Heart right ventricle (tissue), 16 donors: ENCODE results near the gene MALRD1. TPM values are rescaled to one million over a fixed set of nuclear protein-coding genes. Genes with fewer than 3 reads are reported as not detected.

Source experiments
- ATAC-seq, 8 donors: fragments of 200-7000 bp; cut with Tn5 transposase; one replicate each; pipeline ENCODE4 v1.9.1; 2020; ENCODE audit warnings: mild to moderate bottlenecking in 8 of 8, moderate library complexity in 8 of 8, moderate number of reproducible peaks in 1 of 8
- DNase-seq, 2 donors: peaks; one replicate each; pipeline ENCODE4 v3.0.0-alpha.2; 2020
- H3K27ac ChIP-seq, 10 donors: fragments of 200-600 bp; sonication (generic) in 2 of 10; one replicate each; pipeline versions ENCODE4 v1.5.0 to v1.8.0; 2020 to 2022; ENCODE audit warnings: mild to moderate bottlenecking in 3 of 10
- H3K27me3 ChIP-seq, 7 donors: fragments of 200-600 bp; one replicate each; pipeline ENCODE4 v1.8.0; 2021 to 2022; ENCODE audit warnings: mild to moderate bottlenecking in 2 of 7
- H3K36me3 ChIP-seq, 9 donors: fragments of 200-600 bp; sonication (generic) in 1 of 9; one replicate each; pipeline versions ENCODE4 v1.5.0 to v1.8.0; 2020 to 2022; ENCODE audit warnings: mild to moderate bottlenecking in 2 of 9
- H3K4me1 ChIP-seq, 9 donors: fragments of 200-600 bp; sonication (generic) in 1 of 9; one replicate each; pipeline versions ENCODE4 v1.5.0 to v1.8.0; 2020 to 2022; ENCODE audit warnings: mild to moderate bottlenecking in 4 of 9
- H3K4me3 ChIP-seq, 10 donors: fragments of 200-600 bp; sonication (generic) in 2 of 10; one replicate each; pipeline versions ENCODE4 v1.5.0 to v1.8.0; 2020 to 2022; ENCODE audit warnings: mild to moderate bottlenecking in 7 of 10, moderate library complexity in 2 of 10
- H3K9me3 ChIP-seq, 11 donors: fragments of 200-600 bp in 10 of 11; sonication (generic) in 2 of 11; one replicate each; pipeline versions ENCODE4 v1.5.0 to v1.8.0; 2013 to 2022; ENCODE audit warnings: mild to moderate bottlenecking in 2 of 11, control low read depth in 1 of 11, moderate library complexity in 1 of 11
- CTCF ChIP-seq, 9 donors: fragments of 200-600 bp; sonication (generic) in 2 of 9; IDR thresholded peaks; one replicate each; pipeline versions ENCODE4 v1.5.0 to v1.8.0; 2021 to 2022; ENCODE audit warnings: antibody characterized with exemption in 9 of 9, mild to moderate bottlenecking in 5 of 9, moderate library complexity in 1 of 9
- WGBS, 2 donors: extraction: QIAGEN DNeasy Blood & Tissue Kit; methylation state at CpG; one replicate each; pipeline ENCODE4 v1.1.7; 2013; ENCODE audit warnings: inconsistent platforms in 1 of 2; 5-methylcytosine and 5-hydroxymethylcytosine counted together
- intact Hi-C, 10 donors: fragments of 100-400 bp; cut with DNase I; formaldehyde crosslinking; loops; one replicate each; pipeline versions ENCODE4 v1.11.1 to v1.14.2; 2022
- polyA plus RNA-seq, 2 donors: library from polyadenylated mRNA; stranded (reverse); fragments of 200-250 nt; gene quantifications; one replicate each; pipeline ENCODE4 v1.2.3, GENCODE V29; 2013
- total RNA-seq, 10 donors: library from RNA; stranded (reverse); fragmentation: NEBNext Ultra II Directional in 3 of 10; extraction: Animal tissue kit (Norgen Biotek cat#: 25700) in 3 of 10; gene quantifications; one replicate each; pipeline versions ENCODE4 v1.2.1 to v1.2.4, GENCODE V29; 2021 to 2023
- donor health status: Arrhythmogenic right ventricular cardiomyopathy.
- donor health status: ischemic (EF 13 %, LVEDD 7.1; RV severe dilation, severe dysfunction).
- donor health status: healthy with polysubstance abuse.
- donor health status: DM: no; HTN: yes; CAD: no.
- donor health status: DM: no; HTN: no; CAD: no.
- donor health status: ischemic (EF 25% LVEDD 6.9; RV normal size, moderate dysfunction).
- donor health status: ischemic (EF 25% LVEDD 5.7; RV mildly dilated, moderate dysfunction).
- donor health status: healthy.
- donor health status: DM: yes; HTN: yes; CAD: no.
- donor health status: Ischemic cardiomyopathy.
- donor health status: ischemic (EF 35%, LVEDD 5.7; RV mildly dilated, moderate dysfunction).
- donor health status: nonischemic (EF 11% LVEDD 7.7; RV severe dilation, severe dysfunction).
- donor health status: DM: yes; HTN: yes; CAD: no.
- donor health status: PGD.
- donor health status: ischemic (EF 29% LVEDD 5.4; RV normal size, mild dysfunction).
- donor health status: nonischemic (EF 23%, LVEDD 6.1; RV moderate dilation, normal function).

MALRD1 gene
- total and polyA plus RNA-seq, 12 donors, result 0.10 to 2.2 (median 0.47) TPM

- Histone ChIP-seq H3K36me3 (no peaks in the 10 kb centered on the region), H3K4me1 (peaks cover 0 to 10% (median 0%) of the 10 kb centered on the region in 9 donors), H3K9me3 (peaks cover 0 to 13% (median 0%) of the 10 kb centered on the region in 11 donors), H3K4me3 (no peak overlapping the region), H3K27me3 (no peaks in the 10 kb centered on the region), H3K27ac (no peak overlapping the region)
- no peak for DNase-seq
- TF ChIP-seq CTCF (IDR thresholded peaks at IDR 0.05), result no peak
- ATAC-seq, result no peak
- intact Hi-C loops, result no loop called here
Observed at GRCh38 chr10:19749185-19749729, 700.7 kb downstream of the MALRD1 start.

- peaks cover 0 to 13% (median 0%) of the 10 kb centered on the region in 11 donors for H3K9me3 ChIP-seq
- intact Hi-C loops, result no loop called here
- H3K27ac ChIP-seq, result no peak overlapping the region
- no peak for TF ChIP-seq CTCF (IDR thresholded peaks at IDR 0.05)
- ATAC-seq (no peak), DNase-seq (no peak)
- no peaks in the 10 kb centered on the region for H3K36me3 ChIP-seq
- peaks cover 0 to 10% (median 0%) of the 10 kb centered on the region in 9 donors for H3K4me1 ChIP-seq
- no peak overlapping the region for H3K4me3 ChIP-seq
- no peaks in the 10 kb centered on the region for H3K27me3 ChIP-seq
- 82 to 85% methylated on average over 1 of the region's 1 CpG for WGBS, 2 donors
Observed at GRCh38 chr10:19750972-19751371, 702.4 kb downstream of the MALRD1 start.

- Histone ChIP-seq H3K4me3 (no peak overlapping the region), H3K4me1 (no peaks in the 10 kb centered on the region), H3K9me3 (no peaks in the 10 kb centered on the region), H3K36me3 (no peaks in the 10 kb centered on the region), H3K27ac (no peak overlapping the region), H3K27me3 (no peaks in the 10 kb centered on the region)
- no peak for TF ChIP-seq CTCF (IDR thresholded peaks at IDR 0.05)
- 71 to 77% methylated on average over 3 of the region's 3 CpGs for WGBS, 2 donors
- DNase-seq (no peak), ATAC-seq (no peak)
- intact Hi-C loops, result no loop called here
Observed at GRCh38 chr10:19756919-19757318, 708.3 kb downstream of the MALRD1 start.

GRCh38 chr10:19762026-19762425, 713.4 kb downstream of the MALRD1 start:
- Histone ChIP-seq H3K27ac (no peak overlapping the region), H3K4me3 (no peak overlapping the region), H3K27me3 (no peaks in the 10 kb centered on the region), H3K4me1 (no peaks in the 10 kb centered on the region), H3K9me3 (no peaks in the 10 kb centered on the region), H3K36me3 (no peaks in the 10 kb centered on the region)
- no peak for TF ChIP-seq CTCF (IDR thresholded peaks at IDR 0.05)
- ATAC-seq, result no peak
- intact Hi-C loops, result no loop called here
- no peak for DNase-seq
- WGBS, 2 donors, result 81 to 93% methylated on average over 1 of the region's 1 CpG
